Mucosa of descending colon (tissue), 3 donors: ENCODE results near the gene CRADD. TPM values are rescaled to one million over a fixed set of nuclear protein-coding genes. Genes with fewer than 3 reads are reported as not detected.
"Not testable (repeated sequence)": the region's sequence is repeated elsewhere in the genome, so short reads cannot be mapped to it uniquely, and the experiment has no call there.

Experiments used
- ATAC-seq: fragments of 200-7000 bp; cut with Tn5 transposase; one replicate; pipeline ENCODE4 v1.9.1; 2020; ENCODE audit warnings: mild to moderate bottlenecking, moderate library complexity
- DNase-seq, 3 donors: peaks; one replicate each; pipeline ENCODE4 v3.0.0-alpha.2; 2020
- H3K36me3 ChIP-seq: fragments of 200-600 bp; one replicate; pipeline ENCODE4 v1.8.0; 2021; ENCODE audit warnings: low read depth, mild to moderate bottlenecking
- H3K4me1 ChIP-seq: fragments of 200-600 bp; one replicate; pipeline ENCODE4 v1.8.0; 2021; ENCODE audit warnings: low read depth, mild to moderate bottlenecking
- H3K4me3 ChIP-seq: fragments of 200-600 bp; one replicate; pipeline ENCODE4 v1.8.0; 2021; ENCODE audit warnings: mild to moderate bottlenecking
- H3K9me3 ChIP-seq: fragments of 200-600 bp; one replicate; pipeline ENCODE4 v1.8.0; 2021; ENCODE audit warnings: mild to moderate bottlenecking
- intact Hi-C, 2 donors: fragments of 100-400 bp; cut with DNase I in 1 of 2; cut with micrococcal nuclease in 1 of 2; formaldehyde crosslinking; loops; one replicate each; pipeline versions ENCODE4 v1.11.0 to v1.11.1; 2022; cut with DNase I, micrococcal nuclease
- total RNA-seq, 3 donors: library from RNA; stranded (reverse); fragmentation: NEBNext Ultra II Directional in 2 of 3; extraction: Animal tissue kit (Norgen Biotek cat#: 25700) in 2 of 3; gene quantifications; one replicate each; pipeline versions ENCODE4 v1.2.1 to v1.2.4, GENCODE V29; 2021 to 2023
- TF ChIP-seq, protein P1 (sequence below): fragments of 200-600 bp; IDR thresholded peaks from one replicate; pipeline ENCODE4 v1.8.0; 2022; ENCODE audit warnings: antibody characterized with exemption, mild to moderate bottlenecking
- donor health status: DM: no; HTN: no; CAD: no; lungs with moderate emphysema.
- donor health status: DM: no; HTN: no; CAD: no.
- donor health status: DM: no; HTN: yes; CAD: no.

Gene CRADD
- total RNA-seq, 3 donors from 2014 or later, result 18.4 to 27.9 (median 22.7) TPM

GRCh38 chr12:93880853-93881522 lies 203.8 kb downstream of the CRADD start:
- H3K36me3 ChIP-seq, result no peaks in the 10 kb centered on the region
- TF ChIP-seq, protein P1, sequence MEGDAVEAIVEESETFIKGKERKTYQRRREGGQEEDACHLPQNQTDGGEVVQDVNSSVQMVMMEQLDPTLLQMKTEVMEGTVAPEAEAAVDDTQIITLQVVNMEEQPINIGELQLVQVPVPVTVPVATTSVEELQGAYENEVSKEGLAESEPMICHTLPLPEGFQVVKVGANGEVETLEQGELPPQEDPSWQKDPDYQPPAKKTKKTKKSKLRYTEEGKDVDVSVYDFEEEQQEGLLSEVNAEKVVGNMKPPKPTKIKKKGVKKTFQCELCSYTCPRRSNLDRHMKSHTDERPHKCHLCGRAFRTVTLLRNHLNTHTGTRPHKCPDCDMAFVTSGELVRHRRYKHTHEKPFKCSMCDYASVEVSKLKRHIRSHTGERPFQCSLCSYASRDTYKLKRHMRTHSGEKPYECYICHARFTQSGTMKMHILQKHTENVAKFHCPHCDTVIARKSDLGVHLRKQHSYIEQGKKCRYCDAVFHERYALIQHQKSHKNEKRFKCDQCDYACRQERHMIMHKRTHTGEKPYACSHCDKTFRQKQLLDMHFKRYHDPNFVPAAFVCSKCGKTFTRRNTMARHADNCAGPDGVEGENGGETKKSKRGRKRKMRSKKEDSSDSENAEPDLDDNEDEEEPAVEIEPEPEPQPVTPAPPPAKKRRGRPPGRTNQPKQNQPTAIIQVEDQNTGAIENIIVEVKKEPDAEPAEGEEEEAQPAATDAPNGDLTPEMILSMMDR, result no peak
- H3K4me1 ChIP-seq, result no peaks in the 10 kb centered on the region
- intact Hi-C loops, result no loop called here
- no peak overlapping the region for H3K4me3 ChIP-seq
- H3K9me3 ChIP-seq, result peaks cover 5% of the 10 kb centered on the region
- DNase-seq (no peak), ATAC-seq (no peak)

- no peaks in the 10 kb centered on the region for H3K36me3 ChIP-seq
- intact Hi-C loops, result no loop called here
- no peaks in the 10 kb centered on the region for H3K9me3 ChIP-seq
- no peak overlapping the region for H3K4me3 ChIP-seq
- TF ChIP-seq, protein P1, result no peak
- ATAC-seq, result no peak
- H3K4me1 ChIP-seq, result no peaks in the 10 kb centered on the region
- no peak for DNase-seq
Measured at GRCh38 chr12:93882763-93883162, 205.6 kb downstream of the CRADD start.

DNA sequence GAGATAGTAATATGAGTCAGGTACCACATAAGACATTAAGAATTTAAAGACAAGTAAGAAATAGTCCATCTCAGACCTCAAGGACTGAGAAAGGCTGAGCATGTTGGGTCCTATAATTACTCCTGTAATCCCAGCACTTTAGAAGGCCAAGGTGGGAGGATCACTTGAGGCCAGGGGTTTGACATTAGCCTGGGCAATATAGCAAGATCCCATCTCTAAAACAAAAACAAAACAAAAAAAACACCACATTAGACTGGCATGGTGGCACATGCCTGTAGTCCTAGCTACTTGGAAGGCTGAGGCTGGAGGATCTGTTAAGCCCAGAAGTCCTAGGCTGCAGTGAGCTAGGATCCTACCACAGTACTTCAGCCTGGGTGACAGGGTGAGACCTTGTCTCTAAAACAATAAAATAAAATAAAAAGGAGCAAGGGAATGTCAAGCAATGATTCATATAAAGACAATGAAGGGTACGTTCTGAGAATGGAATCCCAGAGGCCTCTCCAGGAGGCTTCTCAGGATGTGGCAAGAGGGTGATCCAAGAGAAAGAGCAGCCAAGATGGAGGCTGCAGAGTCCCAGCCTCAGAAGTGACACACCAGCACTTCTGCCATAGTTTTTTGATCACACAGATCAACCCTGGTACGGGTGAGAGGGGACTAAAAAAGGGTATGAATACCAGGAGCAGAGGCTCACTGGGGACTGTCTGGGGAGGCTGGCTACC lies 206.4 kb downstream of the CRADD start:
- no peaks in the 10 kb centered on the region for H3K36me3 ChIP-seq
- no peak overlapping the region for H3K4me3 ChIP-seq
- no peaks in the 10 kb centered on the region for H3K9me3 ChIP-seq
- DNase-seq (no peak), ATAC-seq (no peak)
- H3K4me1 ChIP-seq, result no peaks in the 10 kb centered on the region
- intact Hi-C loops, result no loop called here
- TF ChIP-seq, protein P1, result no peak

- H3K4me1 ChIP-seq, result no peaks in the 10 kb centered on the region
- intact Hi-C loops, result no loop called here
- no peaks in the 10 kb centered on the region for H3K36me3 ChIP-seq
- TF ChIP-seq, protein P1, result no peak
- H3K9me3 ChIP-seq, result no peaks in the 10 kb centered on the region
- ATAC-seq, result no peak
- no peak for DNase-seq
- H3K4me3 ChIP-seq, result no peak overlapping the region
Measured at GRCh38 chr12:93884794-93885460, 207.8 kb downstream of the CRADD start.

DNA sequence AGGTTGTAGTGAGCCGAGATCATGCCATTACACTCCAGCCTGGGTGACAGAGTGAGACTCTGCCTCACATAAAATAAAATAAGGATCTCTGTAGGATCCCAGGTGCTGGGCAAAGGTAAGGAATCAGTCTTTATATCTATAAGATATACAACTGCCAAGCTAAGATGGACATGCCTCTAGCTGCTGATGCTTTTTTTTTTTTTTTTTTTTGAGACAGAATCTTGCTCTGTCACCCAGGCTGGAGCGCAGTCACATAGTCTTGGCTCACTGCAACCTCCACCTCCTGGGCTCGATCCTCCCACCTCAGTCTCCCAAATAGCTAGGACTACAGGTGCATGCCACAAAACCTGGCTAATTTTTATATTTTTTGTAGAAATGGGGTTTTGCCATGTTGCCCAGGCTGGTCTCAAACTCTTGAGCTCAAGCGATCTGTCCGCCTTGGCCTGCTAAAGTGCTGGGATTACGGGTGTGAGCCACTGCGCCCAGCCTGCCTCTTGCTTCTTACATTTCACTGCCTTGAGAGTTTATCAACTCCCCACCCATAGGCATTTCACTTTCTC lies 208.9 kb downstream of the CRADD start:
- DNase-seq, H3K4me3 ChIP-seq, ATAC-seq, intact Hi-C loops, H3K36me3 ChIP-seq, H3K9me3 ChIP-seq, H3K4me1 ChIP-seq: not testable (repeated sequence)
